ENCODE data around the gene TRIP6. TPM values are rescaled to one million over a fixed set of nuclear protein-coding genes. Genes with fewer than 3 reads are reported as not detected.

The TRIP6 gene
- total and polyA plus RNA-seq, 4 experiments from 2014 or later: 2.7 to 9.4 (median 6.2) TPM

- Histone ChIP-seq H3K9me3 (ENCODE audit: control insufficient read depth in 1 of 2, low read length in 2 of 2) (no peaks in the 10 kb centered on the region), H3K27ac (ENCODE audit: low read depth, low read length) (no peak overlapping the region), H3K36me3 (ENCODE audit: insufficient read depth, low read length) (no peaks in the 10 kb centered on the region), H3K4me1 (ENCODE audit: insufficient read depth, low read length) (peaks cover 34% of the 10 kb centered on the region), H3K27me3 (ENCODE audit: insufficient read depth, low read length) (peaks cover 15% of the 10 kb centered on the region), H3K4me3 (ENCODE audit: low read length in 2 of 2) (peak overlapping the region in 1 of 2 donors; percentile 38)
- DNase-seq: peak in 4 of 5 donors; percentile 42 to 55 (median 46)
- Mint-ChIP-seq H3K27me3 (peaks cover 32 to 34% of the 10 kb centered on the region in 2 donors), H3K27ac (no peak overlapping the region), H3K36me3 (no peaks in the 10 kb centered on the region), H3K4me1 (peaks cover 13 to 38% (median 18%) of the 10 kb centered on the region in 4 donors), H3K4me3 (peak overlapping the region in 2 of 8 donors; percentile 52), H3K9me3 (peaks cover 0 to 2% (median 0%) of the 10 kb centered on the region in 8 donors)
- CTCF ChIA-PET (ENCODE audit: partially characterized antibody): interaction anchor here (0.6 to 3.0 kb wide), 7 partner anchors 158 to 1379 kb away, joined by 3 to 19 read pairs (median 4); no protein-coding TSS in a partner anchor
- POLR2A ChIA-PET (ENCODE audit: partially characterized antibody): interaction anchor here (1.2 to 2.3 kb wide), 2 partner anchors 20 to 164 kb away, joined by 3 to 11 read pairs; partner anchors contain the start of gene SRRT
- intact Hi-C loops (cut with micrococcal nuclease): loop anchor here (10.0 kb wide), 1 partner anchor 390 kb away; no protein-coding TSS in a partner anchor
Measured at GRCh38 chr7:100894860-100895700, 27.9 kb downstream of the TRIP6 start.

GRCh38 chr7:100895701-100895955 lies 28.4 kb downstream of the TRIP6 start, which contains the start of gene ACHE:
ACHE (minus strand) TSS chr7:100895888; CDS start chr7:100894232, 1,656 bp downstream.
- Histone ChIP-seq H3K9me3 (ENCODE audit: control insufficient read depth in 1 of 2, low read length in 2 of 2) (no peaks in the 10 kb centered on the region), H3K36me3 (ENCODE audit: insufficient read depth, low read length) (no peaks in the 10 kb centered on the region), H3K4me3 (ENCODE audit: low read length in 2 of 2) (peak within 1 kb of the TSS in 1 of 2 donors; percentile 38), H3K27ac (ENCODE audit: low read depth, low read length) (no peak within 1 kb of the TSS), H3K27me3 (ENCODE audit: insufficient read depth, low read length) (peaks cover 15% of the 10 kb centered on the region), H3K4me1 (ENCODE audit: insufficient read depth, low read length) (peaks cover 29% of the 10 kb centered on the region)
- Mint-ChIP-seq H3K4me1 (peaks cover 11 to 33% (median 15%) of the 10 kb centered on the region in 4 donors), H3K36me3 (no peaks in the 10 kb centered on the region), H3K27ac (peak within 1 kb of the TSS in 4 of 7 donors; percentile 5 to 85 (median 74)), H3K4me3 (peak within 1 kb of the TSS; percentile 71 to 94 (median 82)), H3K27me3 (peaks cover 32 to 34% of the 10 kb centered on the region in 2 donors), H3K9me3 (peaks cover 0 to 2% (median 0%) of the 10 kb centered on the region in 8 donors)
- POLR2A ChIA-PET (ENCODE audit: partially characterized antibody): interaction anchor here (2.3 kb wide), 1 partner anchor 20 kb away, joined by 11 read pairs; the partner anchor contains the start of gene SRRT
- peak in 1 of 5 donors; percentile 29 for DNase-seq
- CTCF ChIA-PET (ENCODE audit: partially characterized antibody): interaction anchor here (0.6 to 3.0 kb wide), 3 partner anchors 163 to 1380 kb away, joined by 3 to 19 read pairs (median 11); no protein-coding TSS in a partner anchor
- intact Hi-C loops (cut with micrococcal nuclease): loop anchor here (10.0 kb wide), 1 partner anchor 389 kb away; no protein-coding TSS in a partner anchor

GRCh38 chr7:100895956-100896731 lies 29.0 kb downstream of the TRIP6 start:
- Mint-ChIP-seq H3K36me3 (no peaks in the 10 kb centered on the region), H3K4me1 (peaks cover 10 to 31% (median 14%) of the 10 kb centered on the region in 4 donors), H3K27me3 (peaks cover 34 to 39% of the 10 kb centered on the region in 2 donors), H3K27ac (peak overlapping the region in 4 of 7 donors; percentile 5 to 85 (median 74)), H3K4me3 (peak overlapping the region; percentile 71 to 94 (median 82)), H3K9me3 (peaks cover 0 to 2% (median 0%) of the 10 kb centered on the region in 8 donors)
- Histone ChIP-seq H3K9me3 (ENCODE audit: control insufficient read depth in 1 of 2, low read length in 2 of 2) (no peaks in the 10 kb centered on the region), H3K36me3 (ENCODE audit: insufficient read depth, low read length) (no peaks in the 10 kb centered on the region), H3K27ac (ENCODE audit: low read depth, low read length) (no peak overlapping the region), H3K4me1 (ENCODE audit: insufficient read depth, low read length) (peaks cover 23% of the 10 kb centered on the region), H3K4me3 (ENCODE audit: low read length in 2 of 2) (peak overlapping the region in 1 of 2 donors; percentile 32), H3K27me3 (ENCODE audit: insufficient read depth, low read length) (peaks cover 15% of the 10 kb centered on the region)
- ChIA-PET POLR2A (ENCODE audit: partially characterized antibody) (interaction anchor here (2.3 kb wide), 1 partner anchor 21 kb away, joined by 11 read pairs; the partner anchor contains the start of gene SRRT), CTCF (ENCODE audit: partially characterized antibody) (interaction anchor here (0.6 to 3.0 kb wide), 3 partner anchors 162 to 1380 kb away, joined by 3 to 19 read pairs (median 18); no protein-coding TSS in a partner anchor)
- peak in 3 of 5 donors; percentile 28 to 59 (median 36) for DNase-seq
- intact Hi-C loops (cut with micrococcal nuclease): loop anchor here (10.0 kb wide), 1 partner anchor 389 kb away; no protein-coding TSS in a partner anchor

GRCh38 chr7:100896732-100897608 lies 29.8 kb downstream of the TRIP6 start:
- H3K4me3 ChIP-seq (ENCODE audit: low read length in 2 of 2): peak overlapping the region in 1 of 2 donors; percentile 32
- no peaks in the 10 kb centered on the region for H3K9me3 ChIP-seq (ENCODE audit: control insufficient read depth in 1 of 2, low read length in 2 of 2)
- intact Hi-C loops (cut with micrococcal nuclease): loop anchor here (1.0 to 10.0 kb wide), 3 partner anchors 162 to 388 kb away; no protein-coding TSS in a partner anchor
- peaks cover 7 to 26% (median 8%) of the 10 kb centered on the region in 4 donors for H3K4me1 Mint-ChIP-seq
- no peak overlapping the region for H3K27ac ChIP-seq (ENCODE audit: low read depth, low read length)
- H3K4me3 Mint-ChIP-seq: peak overlapping the region; percentile 10 to 78 (median 68)
- H3K27me3 ChIP-seq (ENCODE audit: insufficient read depth, low read length): peaks cover 15% of the 10 kb centered on the region
- peaks cover 31 to 32% of the 10 kb centered on the region in 2 donors for H3K27me3 Mint-ChIP-seq
- no peaks in the 10 kb centered on the region for H3K36me3 Mint-ChIP-seq
- peaks cover 19% of the 10 kb centered on the region for H3K4me1 ChIP-seq (ENCODE audit: insufficient read depth, low read length)
- peak; percentile 23 to 68 (median 47) for DNase-seq
- POLR2A ChIA-PET (ENCODE audit: partially characterized antibody): no interaction called here
- H3K9me3 Mint-ChIP-seq: peaks cover 0 to 2% (median 0%) of the 10 kb centered on the region in 8 donors
- H3K36me3 ChIP-seq (ENCODE audit: insufficient read depth, low read length): no peaks in the 10 kb centered on the region
- CTCF ChIA-PET (ENCODE audit: partially characterized antibody): interaction anchor here (1.2 to 2.9 kb wide), 2 partner anchors 9 to 162 kb away, joined by 3 to 18 read pairs; no protein-coding TSS in a partner anchor
- peak overlapping the region in 1 of 7 donors; percentile 74 for H3K27ac Mint-ChIP-seq

GRCh38 chr7:100897772-100898454 lies 30.7 kb downstream of the TRIP6 start:
- H3K4me3 Mint-ChIP-seq: peak overlapping the region; percentile 10 to 65 (median 42)
- no peak for DNase-seq
- intact Hi-C loops (cut with micrococcal nuclease): loop anchor here (1.0 to 10.0 kb wide), 3 partner anchors 161 to 387 kb away; no protein-coding TSS in a partner anchor
- Histone ChIP-seq H3K27me3 (ENCODE audit: insufficient read depth, low read length) (peaks cover 15% of the 10 kb centered on the region), H3K36me3 (ENCODE audit: insufficient read depth, low read length) (no peaks in the 10 kb centered on the region), H3K4me1 (ENCODE audit: insufficient read depth, low read length) (peaks cover 19% of the 10 kb centered on the region), H3K9me3 (ENCODE audit: control insufficient read depth in 1 of 2, low read length in 2 of 2) (no peaks in the 10 kb centered on the region), H3K27ac (ENCODE audit: low read depth, low read length) (no peak overlapping the region), H3K4me3 (ENCODE audit: low read length in 2 of 2) (no peak overlapping the region)
- ChIA-PET CTCF (ENCODE audit: partially characterized antibody) (interaction anchor here (1.2 to 2.9 kb wide), 5 partner anchors 8 to 161 kb away, joined by 3 to 18 read pairs (median 4); partner anchors contain the start of gene UFSP1), POLR2A (ENCODE audit: partially characterized antibody) (no interaction called here)
- peaks cover 0 to 2% (median 0%) of the 10 kb centered on the region in 8 donors for H3K9me3 Mint-ChIP-seq
- no peaks in the 10 kb centered on the region for H3K36me3 Mint-ChIP-seq
- peak overlapping the region in 1 of 7 donors; percentile 57 for H3K27ac Mint-ChIP-seq
- H3K27me3 Mint-ChIP-seq: peaks cover 26 to 27% of the 10 kb centered on the region in 2 donors
- H3K4me1 Mint-ChIP-seq: peaks cover 6 to 21% (median 7%) of the 10 kb centered on the region in 4 donors
